Liver (tissue), 9 donors: ENCODE results near the gene HEPHL1. TPM values are rescaled to one million over a fixed set of nuclear protein-coding genes. Genes with fewer than 3 reads are reported as not detected.

Experiments
- DNase-seq: peaks from one replicate; pipeline ENCODE4 v3.0.0-alpha.2; 2017; ENCODE audit warnings: low spot score
- H3K27ac ChIP-seq, 2 donors: one replicate each; pipeline ENCODE4 v1.7.0; 2013; ENCODE audit warnings: inconsistent platforms in 2 of 2, low read length in 2 of 2, control low read depth in 1 of 2, low read depth in 1 of 2, mild to moderate bottlenecking in 1 of 2
- H3K27me3 ChIP-seq, 4 donors: one replicate each; pipeline versions ENCODE4 v1.6.1 to v1.7.0; 2013; ENCODE audit warnings: low read length in 3 of 4, inconsistent platforms in 1 of 4, mild to moderate bottlenecking in 1 of 4, moderate library complexity in 1 of 4; ENCODE audit not compliant: control insufficient read depth in 4 of 4, insufficient read depth in 4 of 4
- H3K36me3 ChIP-seq, 4 donors: one replicate each; pipeline versions ENCODE4 v1.6.1 to v1.7.0; 2013; ENCODE audit warnings: low read length in 3 of 4, mild to moderate bottlenecking in 3 of 4, low read depth in 1 of 4, moderate library complexity in 1 of 4; ENCODE audit not compliant: control insufficient read depth in 4 of 4, insufficient read depth in 3 of 4
- H3K4me1 ChIP-seq, 4 donors: one replicate each; pipeline versions ENCODE4 v1.6.1 to v1.7.0; 2013; ENCODE audit warnings: low read length in 3 of 4, mild to moderate bottlenecking in 3 of 4, moderate library complexity in 1 of 4; ENCODE audit not compliant: control insufficient read depth in 4 of 4, insufficient read depth in 4 of 4
- H3K4me3 ChIP-seq, 3 donors: one replicate each; pipeline versions ENCODE4 v1.6.1 to v1.7.0; 2013; ENCODE audit warnings: low read length in 3 of 3, control low read depth in 1 of 3, low read depth in 1 of 3, mild to moderate bottlenecking in 1 of 3
- H3K9ac ChIP-seq, 2 donors: one replicate each; pipeline ENCODE4 v1.7.0; 2013; ENCODE audit warnings: low read length in 2 of 2, mild to moderate bottlenecking in 2 of 2, moderate library complexity in 2 of 2, control low read depth in 1 of 2, low read depth in 1 of 2
- H3K9me3 ChIP-seq, 4 donors: one replicate each; pipeline versions ENCODE4 v1.6.1 to v1.7.0; 2013; ENCODE audit warnings: low read length in 3 of 4; ENCODE audit not compliant: control insufficient read depth in 4 of 4
- CTCF ChIP-seq: fragments of 150-350 bp; IDR thresholded peaks from 2 replicates; pipeline ENCODE4 v1.5.1; 2017; ENCODE audit warnings: improper control_type of control experiment, low read depth, low read length; ENCODE audit not compliant: missing input control
- FOXA2 ChIP-seq: IDR thresholded peaks from 2 replicates; pipeline ENCODE4 v1.6.1; 2016; ENCODE audit warnings: antibody characterized with exemption
- HNF4G ChIP-seq: IDR thresholded peaks from 2 replicates; pipeline ENCODE4 v1.6.1; 2016; ENCODE audit warnings: antibody characterized with exemption
- MAX ChIP-seq: IDR thresholded peaks from 2 replicates; pipeline ENCODE4 v1.6.1; 2016; ENCODE audit warnings: antibody characterized with exemption
- NR2F2 ChIP-seq: IDR thresholded peaks from 2 replicates; pipeline ENCODE4 v1.6.1; 2016; ENCODE audit warnings: antibody characterized with exemption
- ZBTB33 ChIP-seq: IDR thresholded peaks from 2 replicates; pipeline ENCODE4 v1.6.1; 2016; ENCODE audit warnings: antibody characterized with exemption
- WGBS: extraction: QIAGEN DNeasy Blood & Tissue Kit; methylation state at CpG from one replicate; pipeline ENCODE4 v1.1.7; 2013; 5-methylcytosine and 5-hydroxymethylcytosine counted together
- polyA plus RNA-seq, 2 donors: library from polyadenylated mRNA; stranded (reverse) in 1 of 2; unstranded in 1 of 2; fragments of 200-250 nt in 1 of 2; fragments of >200 nt in 1 of 2; fragmentation: Nextera tagmentation in 1 of 2; extraction: Ambion mirVana in 1 of 2; gene quantifications; one replicate each; pipeline versions ENCODE4 v1.2.1 to v1.2.3, GENCODE V29; 2013 to 2015
- total RNA-seq, 2 donors: library from RNA; depleted of rRNA; stranded (reverse); fragments of >200 nt; gene quantifications; one replicate each; pipeline ENCODE4 v1.2.3, GENCODE V29; 2014
- TF ChIP-seq, protein P1 (sequence below): IDR thresholded peaks from 2 replicates; pipeline ENCODE4 v1.6.1; 2016; ENCODE audit warnings: antibody characterized with exemption, mild to moderate bottlenecking
- TF ChIP-seq, protein P2 (sequence below): IDR thresholded peaks from 2 replicates; pipeline ENCODE4 v1.6.1; 2016; ENCODE audit warnings: antibody characterized with exemption
- donor health status: healthy.
- donor health status: healthy.
- donor health status: healthy.
- donor health status: healthy.
- donor health status: healthy.

HEPHL1 gene
- total and polyA plus RNA-seq, 4 donors = 0.19 TPM; not detected in 3

DNA sequence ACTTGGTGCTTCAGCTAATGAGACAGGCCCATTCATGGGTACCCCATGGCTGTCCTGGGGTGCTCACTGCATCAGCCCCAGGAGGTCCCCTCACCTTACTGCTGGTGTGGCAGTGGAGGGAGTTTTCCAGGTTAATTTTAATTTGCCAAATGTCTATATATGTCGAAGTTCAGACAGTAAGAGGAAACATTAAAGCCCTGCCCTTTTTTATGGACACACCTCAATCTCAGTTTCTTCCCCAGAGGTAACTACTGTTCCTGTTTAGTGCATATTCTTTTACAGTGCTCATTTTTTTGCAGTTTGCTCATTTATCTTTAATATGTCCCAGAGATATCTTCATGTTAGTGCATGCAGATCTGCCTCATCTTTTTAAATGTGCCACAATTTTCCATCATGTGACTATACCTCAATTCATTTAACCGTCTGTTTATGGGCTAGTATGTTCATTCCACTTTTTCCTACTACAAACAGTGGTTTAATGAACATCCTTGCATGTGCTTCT, 119.1 kb downstream of the HEPHL1 start:
- H3K36me3 ChIP-seq = no peaks in the 10 kb centered on the region
- no peaks in the 10 kb centered on the region for H3K27me3 ChIP-seq
- WGBS = 88% methylated on average over 2 of the region's 2 CpGs
- no peak for DNase-seq
- TF ChIP-seq MAX (no peak), NR2F2 (no peak)
- no peaks in the 10 kb centered on the region for H3K9me3 ChIP-seq
- H3K4me1 ChIP-seq = peaks cover 2 to 16% (median 6%) of the 10 kb centered on the region in 4 donors
- H3K4me3 ChIP-seq = no peak overlapping the region
- H3K27ac ChIP-seq = no peak overlapping the region
- no peak overlapping the region for H3K9ac ChIP-seq

DNA sequence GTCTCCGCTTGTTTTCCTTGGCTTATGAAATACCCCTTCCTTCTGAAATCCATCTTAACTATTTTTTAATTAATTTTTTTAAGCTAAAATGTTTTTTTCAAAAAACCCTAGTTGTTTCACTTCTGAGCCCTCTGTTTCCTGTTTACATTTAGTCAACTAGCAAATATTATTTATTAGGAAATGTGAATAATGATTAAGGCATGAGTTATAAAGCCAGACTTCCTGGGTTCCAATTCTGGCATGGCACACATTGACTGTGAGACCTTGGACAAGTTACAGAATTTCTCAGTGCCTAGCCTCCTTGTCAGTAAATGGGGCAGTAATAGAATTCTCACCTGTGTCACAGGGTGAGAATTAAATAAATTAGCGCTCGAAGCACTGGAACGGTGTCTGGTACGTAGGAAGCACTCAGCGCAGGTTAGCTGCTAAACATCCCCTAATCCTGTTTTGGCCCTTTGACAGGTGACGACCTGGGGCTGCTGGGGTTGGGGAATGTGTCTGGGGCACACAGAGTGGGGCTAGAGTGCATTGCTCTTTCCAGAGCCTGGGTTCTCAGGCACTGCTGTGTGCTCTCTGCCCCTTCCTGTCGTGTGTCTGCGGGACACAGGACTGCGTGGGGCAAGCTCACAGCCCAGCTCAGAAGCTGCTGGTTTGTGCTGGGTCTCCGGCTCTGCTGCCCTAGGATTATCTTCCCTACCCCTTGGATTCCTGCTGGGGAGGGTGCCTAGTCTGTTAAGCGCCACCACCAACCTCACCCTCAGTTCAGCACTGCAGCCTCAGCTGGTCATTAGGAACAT, 120.6 kb downstream of the HEPHL1 start:
- no peak for DNase-seq
- Histone ChIP-seq H3K27me3 (no peaks in the 10 kb centered on the region), H3K36me3 (no peaks in the 10 kb centered on the region), H3K4me1 (peaks cover 2 to 29% (median 19%) of the 10 kb centered on the region in 4 donors), H3K9me3 (no peaks in the 10 kb centered on the region), H3K4me3 (no peak overlapping the region), H3K9ac (no peak overlapping the region), H3K27ac (peak overlapping the region in 1 of 2 donors; percentile 28)
- TF ChIP-seq HNF4G = no peak
- TF ChIP-seq MAX = no peak
- no peak for TF ChIP-seq FOXA2
- TF ChIP-seq, protein P1, sequence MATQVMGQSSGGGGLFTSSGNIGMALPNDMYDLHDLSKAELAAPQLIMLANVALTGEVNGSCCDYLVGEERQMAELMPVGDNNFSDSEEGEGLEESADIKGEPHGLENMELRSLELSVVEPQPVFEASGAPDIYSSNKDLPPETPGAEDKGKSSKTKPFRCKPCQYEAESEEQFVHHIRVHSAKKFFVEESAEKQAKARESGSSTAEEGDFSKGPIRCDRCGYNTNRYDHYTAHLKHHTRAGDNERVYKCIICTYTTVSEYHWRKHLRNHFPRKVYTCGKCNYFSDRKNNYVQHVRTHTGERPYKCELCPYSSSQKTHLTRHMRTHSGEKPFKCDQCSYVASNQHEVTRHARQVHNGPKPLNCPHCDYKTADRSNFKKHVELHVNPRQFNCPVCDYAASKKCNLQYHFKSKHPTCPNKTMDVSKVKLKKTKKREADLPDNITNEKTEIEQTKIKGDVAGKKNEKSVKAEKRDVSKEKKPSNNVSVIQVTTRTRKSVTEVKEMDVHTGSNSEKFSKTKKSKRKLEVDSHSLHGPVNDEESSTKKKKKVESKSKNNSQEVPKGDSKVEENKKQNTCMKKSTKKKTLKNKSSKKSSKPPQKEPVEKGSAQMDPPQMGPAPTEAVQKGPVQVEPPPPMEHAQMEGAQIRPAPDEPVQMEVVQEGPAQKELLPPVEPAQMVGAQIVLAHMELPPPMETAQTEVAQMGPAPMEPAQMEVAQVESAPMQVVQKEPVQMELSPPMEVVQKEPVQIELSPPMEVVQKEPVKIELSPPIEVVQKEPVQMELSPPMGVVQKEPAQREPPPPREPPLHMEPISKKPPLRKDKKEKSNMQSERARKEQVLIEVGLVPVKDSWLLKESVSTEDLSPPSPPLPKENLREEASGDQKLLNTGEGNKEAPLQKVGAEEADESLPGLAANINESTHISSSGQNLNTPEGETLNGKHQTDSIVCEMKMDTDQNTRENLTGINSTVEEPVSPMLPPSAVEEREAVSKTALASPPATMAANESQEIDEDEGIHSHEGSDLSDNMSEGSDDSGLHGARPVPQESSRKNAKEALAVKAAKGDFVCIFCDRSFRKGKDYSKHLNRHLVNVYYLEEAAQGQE = no peak
- TF ChIP-seq CTCF = no peak
- no peak for TF ChIP-seq ZBTB33
- TF ChIP-seq, protein P2, sequence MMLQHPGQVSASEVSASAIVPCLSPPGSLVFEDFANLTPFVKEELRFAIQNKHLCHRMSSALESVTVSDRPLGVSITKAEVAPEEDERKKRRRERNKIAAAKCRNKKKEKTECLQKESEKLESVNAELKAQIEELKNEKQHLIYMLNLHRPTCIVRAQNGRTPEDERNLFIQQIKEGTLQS = no peak
- WGBS = 88% methylated on average over 12 of the region's 12 CpGs
